Bronchus fibroblast of lung (primary cell): ENCODE data around the gene VPS45. TPM values are rescaled to one million over a fixed set of nuclear protein-coding genes. Genes with fewer than 3 reads are reported as not detected.

ENCODE experiments used
- total RNA-seq: library from RNA; depleted of rRNA; stranded (reverse); fragments of >200 nt; gene quantifications from 2 replicates; pipeline ENCODE4 v1.2.3, GENCODE V29; 2015

The VPS45 gene, protein sequence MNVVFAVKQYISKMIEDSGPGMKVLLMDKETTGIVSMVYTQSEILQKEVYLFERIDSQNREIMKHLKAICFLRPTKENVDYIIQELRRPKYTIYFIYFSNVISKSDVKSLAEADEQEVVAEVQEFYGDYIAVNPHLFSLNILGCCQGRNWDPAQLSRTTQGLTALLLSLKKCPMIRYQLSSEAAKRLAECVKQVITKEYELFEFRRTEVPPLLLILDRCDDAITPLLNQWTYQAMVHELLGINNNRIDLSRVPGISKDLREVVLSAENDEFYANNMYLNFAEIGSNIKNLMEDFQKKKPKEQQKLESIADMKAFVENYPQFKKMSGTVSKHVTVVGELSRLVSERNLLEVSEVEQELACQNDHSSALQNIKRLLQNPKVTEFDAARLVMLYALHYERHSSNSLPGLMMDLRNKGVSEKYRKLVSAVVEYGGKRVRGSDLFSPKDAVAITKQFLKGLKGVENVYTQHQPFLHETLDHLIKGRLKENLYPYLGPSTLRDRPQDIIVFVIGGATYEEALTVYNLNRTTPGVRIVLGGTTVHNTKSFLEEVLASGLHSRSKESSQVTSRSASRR
- 25.1 and 29.1 TPM in 2 replicates for total RNA-seq

DNA sequence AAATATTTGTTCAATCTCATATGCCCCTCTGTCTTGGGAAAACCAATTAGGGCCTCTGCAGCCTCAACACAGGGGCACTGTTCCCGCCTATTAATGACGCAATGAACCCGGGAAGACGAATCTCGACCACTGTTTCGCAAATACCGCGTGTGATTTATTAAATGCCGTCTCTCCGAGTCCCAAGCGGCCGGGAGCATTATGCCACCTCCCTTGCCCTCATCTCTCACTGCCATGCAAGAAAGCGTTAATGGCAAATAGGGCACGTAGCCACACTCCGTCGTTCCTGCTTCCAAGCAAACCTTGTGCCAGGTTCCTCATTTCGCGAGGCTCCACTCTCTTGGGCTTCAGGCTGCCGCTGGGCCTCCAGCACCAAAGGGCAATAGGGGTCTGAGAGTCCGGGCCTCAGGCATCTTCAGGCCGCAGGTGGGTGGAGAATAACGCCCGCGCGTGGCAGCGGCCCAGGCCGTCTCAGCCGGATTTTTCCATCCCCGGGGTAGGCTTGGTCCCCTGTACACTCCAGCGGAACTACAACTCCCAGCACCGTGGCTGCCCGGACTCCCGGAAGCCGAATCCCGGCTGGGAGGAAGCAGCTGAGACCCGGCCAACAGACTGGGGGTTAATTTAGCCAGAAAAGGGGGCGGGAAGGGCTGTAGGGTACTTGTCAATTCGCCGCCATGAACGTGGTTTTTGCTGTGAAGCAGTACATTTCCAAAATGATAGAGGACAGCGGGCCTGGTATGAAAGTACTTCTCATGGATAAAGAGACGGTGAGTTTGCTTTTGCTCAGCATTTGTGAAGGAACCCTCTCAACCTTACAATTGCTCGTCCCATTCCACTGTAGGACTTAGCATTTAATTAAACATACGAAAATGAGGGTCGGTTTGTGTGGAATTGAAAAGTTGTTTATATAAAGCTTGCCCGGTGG, at the start of gene VPS45:
Gene VPS45, plus strand, starts transcription at position 593 of the 925 bp plus-strand sequence. Its CDS starts 82 bp downstream, at position 675.

DNA sequence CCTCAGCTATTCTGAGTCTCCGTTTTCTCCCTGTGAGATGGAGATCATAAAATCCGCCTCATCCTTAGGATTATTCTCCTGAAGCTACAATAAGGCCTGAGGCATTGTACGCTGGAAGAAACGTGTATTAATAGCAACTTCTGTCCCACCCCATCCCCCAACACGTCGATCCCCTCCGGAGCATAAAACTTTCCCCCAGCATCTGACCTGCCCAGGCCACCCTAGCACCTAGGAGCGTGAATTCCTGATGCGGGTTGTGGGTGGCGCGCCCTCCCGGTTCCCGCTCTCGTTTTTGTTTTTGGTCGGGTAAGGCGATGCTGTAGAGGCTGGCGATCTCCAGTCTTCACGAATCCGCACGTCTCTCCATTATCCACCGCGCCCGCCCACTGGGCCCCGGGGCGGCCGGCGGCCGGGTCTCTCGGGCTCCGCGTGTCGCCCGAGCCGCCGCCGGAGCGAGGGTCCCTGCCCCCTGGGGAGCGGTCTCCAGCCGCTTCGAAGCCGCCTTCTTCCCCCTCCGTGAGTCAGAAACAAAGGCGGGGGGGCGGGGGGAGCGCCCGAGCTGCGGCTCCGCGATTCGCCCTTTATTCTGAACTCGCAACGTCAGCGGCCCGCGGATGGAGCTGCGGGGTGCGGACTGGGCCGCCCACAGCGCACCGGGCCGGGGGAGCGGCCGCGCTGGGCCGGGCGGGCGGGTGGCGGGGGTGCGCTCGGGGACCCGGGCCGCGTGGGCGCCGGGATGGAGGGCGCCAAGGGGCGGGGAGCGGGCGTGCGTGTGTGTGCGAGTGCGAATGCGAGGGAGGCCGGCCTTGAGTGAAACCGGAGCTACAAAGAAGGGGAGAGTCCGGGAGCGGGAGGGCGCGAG, 81.9 kb downstream of the VPS45 start, which contains the start of gene PLEKHO1:
Gene PLEKHO1, plus strand, starts transcription at position 646 of the 862 bp plus-strand sequence. CDS start 342 bp downstream, outside the sequence.

Other genes with a start within 250 kb of the VPS45 start
- 21.3 and 23.5 TPM in 2 replicates for gene BOLA1, start 168.2 kb upstream of the VPS45 start, total RNA-seq
- 27.5 and 29.9 TPM in 2 replicates for gene SV2A, start 149.9 kb upstream of the VPS45 start, total RNA-seq
- gene SF3B4, start 140.0 kb upstream of the VPS45 start, total RNA-seq, result 9.8 and 13.4 TPM in 2 replicates
- 8.7 and 9.5 TPM in 2 replicates for gene MTMR11, start 130.9 kb upstream of the VPS45 start, total RNA-seq
- 5.4 and 6.7 TPM in 2 replicates for gene OTUD7B, start 57.0 kb upstream of the VPS45 start, total RNA-seq
- gene PLEKHO1, start 82.1 kb downstream of the VPS45 start, total RNA-seq, result 52.3 and 57.8 TPM in 2 replicates
- 25.3 and 31.3 TPM in 2 replicates for gene ANP32E, start 168.3 kb downstream of the VPS45 start, total RNA-seq
- not detected in 2 replicates for gene CA14, start 190.0 kb downstream of the VPS45 start, total RNA-seq
- 109 and 111 TPM in 2 replicates for gene APH1A, start 201.2 kb downstream of the VPS45 start, total RNA-seq
- gene C1orf54, start 205.0 kb downstream of the VPS45 start, total RNA-seq, result 5.5 and 9.5 TPM in 2 replicates
- 0.74 and 1.0 TPM in 2 replicates for gene CIART, start 214.8 kb downstream of the VPS45 start, total RNA-seq
- gene MRPS21, start 226.1 kb downstream of the VPS45 start, total RNA-seq, result 74.6 and 85.2 TPM in 2 replicates